T-helper 9 cell (primary cell): Measurements from ENCODE around the gene ALOX5.

ENCODE experiments used
- DNase-seq: peaks from one replicate; pipeline ENCODE4 v3.0.0-alpha.2; 2020

Gene ALOX5

GRCh38 chr10:45425621-45426563, 51.9 kb downstream of the ALOX5 start:
- DNase-seq = no peak

GRCh38 chr10:45427262-45427969, 53.4 kb downstream of the ALOX5 start:
- no peak for DNase-seq

- DNase-seq = no peak
These were observed 54.0 kb downstream of the ALOX5 start for GRCh38 chr10:45427970-45428366.

GRCh38 chr10:45428611-45429510, 54.8 kb downstream of the ALOX5 start:
- no peak for DNase-seq

GRCh38 chr10:45429790-45430189, 55.8 kb downstream of the ALOX5 start:
- DNase-seq = no peak

GRCh38 chr10:45432113-45432512, 58.1 kb downstream of the ALOX5 start:
- no peak for DNase-seq

GRCh38 chr10:45432700-45433472, 58.9 kb downstream of the ALOX5 start:
- no peak for DNase-seq

GRCh38 chr10:45433716-45434469, 59.9 kb downstream of the ALOX5 start:
- no peak for DNase-seq

GRCh38 chr10:45437587-45438465, 63.8 kb downstream of the ALOX5 start:
- no peak for DNase-seq

- DNase-seq = no peak
These were observed 64.6 kb downstream of the ALOX5 start for GRCh38 chr10:45438466-45439090.

GRCh38 chr10:45439365-45439764, 65.3 kb downstream of the ALOX5 start:
- DNase-seq = no peak

- no peak for DNase-seq
These were observed 65.9 kb downstream of the ALOX5 start for GRCh38 chr10:45439873-45440272.

- DNase-seq = no peak
These were observed 66.6 kb downstream of the ALOX5 start for GRCh38 chr10:45440511-45441062.

GRCh38 chr10:45441239-45442190, 67.5 kb downstream of the ALOX5 start:
- no peak for DNase-seq

- no peak for DNase-seq
These were observed 68.2 kb downstream of the ALOX5 start for GRCh38 chr10:45442251-45442650.

- DNase-seq = no peak
These were observed 68.6 kb downstream of the ALOX5 start for GRCh38 chr10:45442662-45443061.

GRCh38 chr10:45443101-45444009, 69.3 kb downstream of the ALOX5 start:
- DNase-seq = no peak
